Liver (tissue), 9 donors: ENCODE data around the gene MAP1LC3C. TPM values are rescaled to one million over a fixed set of nuclear protein-coding genes. Genes with fewer than 3 reads are reported as not detected.

Experiments
- DNase-seq: peaks from one replicate; pipeline ENCODE4 v3.0.0-alpha.2; 2017; ENCODE audit warnings: low spot score
- H3K27ac ChIP-seq, 2 donors: one replicate each; pipeline ENCODE4 v1.7.0; 2013; ENCODE audit warnings: inconsistent platforms in 2 of 2, low read length in 2 of 2, control low read depth in 1 of 2, low read depth in 1 of 2, mild to moderate bottlenecking in 1 of 2
- H3K27me3 ChIP-seq, 4 donors: one replicate each; pipeline versions ENCODE4 v1.6.1 to v1.7.0; 2013; ENCODE audit warnings: low read length in 3 of 4, inconsistent platforms in 1 of 4, mild to moderate bottlenecking in 1 of 4, moderate library complexity in 1 of 4; ENCODE audit not compliant: control insufficient read depth in 4 of 4, insufficient read depth in 4 of 4
- H3K36me3 ChIP-seq, 4 donors: one replicate each; pipeline versions ENCODE4 v1.6.1 to v1.7.0; 2013; ENCODE audit warnings: low read length in 3 of 4, mild to moderate bottlenecking in 3 of 4, low read depth in 1 of 4, moderate library complexity in 1 of 4; ENCODE audit not compliant: control insufficient read depth in 4 of 4, insufficient read depth in 3 of 4
- H3K4me1 ChIP-seq, 4 donors: one replicate each; pipeline versions ENCODE4 v1.6.1 to v1.7.0; 2013; ENCODE audit warnings: low read length in 3 of 4, mild to moderate bottlenecking in 3 of 4, moderate library complexity in 1 of 4; ENCODE audit not compliant: control insufficient read depth in 4 of 4, insufficient read depth in 4 of 4
- H3K4me3 ChIP-seq, 3 donors: one replicate each; pipeline versions ENCODE4 v1.6.1 to v1.7.0; 2013; ENCODE audit warnings: low read length in 3 of 3, control low read depth in 1 of 3, low read depth in 1 of 3, mild to moderate bottlenecking in 1 of 3
- H3K9ac ChIP-seq, 2 donors: one replicate each; pipeline ENCODE4 v1.7.0; 2013; ENCODE audit warnings: low read length in 2 of 2, mild to moderate bottlenecking in 2 of 2, moderate library complexity in 2 of 2, control low read depth in 1 of 2, low read depth in 1 of 2
- H3K9me3 ChIP-seq, 4 donors: one replicate each; pipeline versions ENCODE4 v1.6.1 to v1.7.0; 2013; ENCODE audit warnings: low read length in 3 of 4; ENCODE audit not compliant: control insufficient read depth in 4 of 4
- EGR1 ChIP-seq, 2 donors: IDR thresholded peaks; 2 replicates each; pipeline ENCODE4 v1.6.1; 2016 to 2018; ENCODE audit warnings: antibody characterized with exemption in 2 of 2, low read depth in 2 of 2
- FOXA1 ChIP-seq: IDR thresholded peaks from 2 replicates; pipeline ENCODE4 v1.6.1; 2016; ENCODE audit warnings: antibody characterized with exemption
- FOXA2 ChIP-seq: IDR thresholded peaks from 2 replicates; pipeline ENCODE4 v1.6.1; 2016; ENCODE audit warnings: antibody characterized with exemption
- GABPA ChIP-seq, 2 donors: IDR thresholded peaks in 1 of 2; conservative IDR thresholded peaks in 1 of 2; 2 replicates each; pipeline ENCODE4 v1.6.1; 2016; ENCODE audit warnings: antibody characterized with exemption in 2 of 2, mild to moderate bottlenecking in 1 of 2, moderate library complexity in 1 of 2
- HNF4A ChIP-seq, 2 donors: conservative IDR thresholded peaks; 2 replicates each; pipeline ENCODE4 v1.6.1; 2016; ENCODE audit warnings: antibody characterized with exemption in 2 of 2, mild to moderate bottlenecking in 2 of 2
- HNF4G ChIP-seq: IDR thresholded peaks from 2 replicates; pipeline ENCODE4 v1.6.1; 2016; ENCODE audit warnings: antibody characterized with exemption
- JUND ChIP-seq, 2 donors: IDR thresholded peaks; 2 replicates each; pipeline ENCODE4 v1.6.1; 2016; ENCODE audit warnings: antibody characterized with exemption in 2 of 2
- RAD21 ChIP-seq, 2 donors: IDR thresholded peaks; 2 replicates each; pipeline ENCODE4 v1.6.1; 2016; ENCODE audit warnings: antibody characterized with exemption in 2 of 2, mild to moderate bottlenecking in 2 of 2
- SP1 ChIP-seq: IDR thresholded peaks from 2 replicates; pipeline ENCODE4 v1.6.1; 2018; ENCODE audit warnings: antibody characterized with exemption, mild to moderate bottlenecking
- TAF1 ChIP-seq: conservative IDR thresholded peaks from 2 replicates; pipeline ENCODE4 v1.6.1; 2016; ENCODE audit warnings: antibody characterized with exemption, mild to moderate bottlenecking
- YY1 ChIP-seq: IDR thresholded peaks from 2 replicates; pipeline ENCODE4 v1.6.1; 2016; ENCODE audit warnings: antibody characterized with exemption, mild to moderate bottlenecking
- WGBS: extraction: QIAGEN DNeasy Blood & Tissue Kit; methylation state at CpG from one replicate; pipeline ENCODE4 v1.1.7; 2013; 5-methylcytosine and 5-hydroxymethylcytosine counted together
- polyA plus RNA-seq, 2 donors: library from polyadenylated mRNA; stranded (reverse) in 1 of 2; unstranded in 1 of 2; fragments of 200-250 nt in 1 of 2; fragments of >200 nt in 1 of 2; fragmentation: Nextera tagmentation in 1 of 2; extraction: Ambion mirVana in 1 of 2; gene quantifications; one replicate each; pipeline versions ENCODE4 v1.2.1 to v1.2.3, GENCODE V29; 2013 to 2015
- total RNA-seq, 2 donors: library from RNA; depleted of rRNA; stranded (reverse); fragments of >200 nt; gene quantifications; one replicate each; pipeline ENCODE4 v1.2.3, GENCODE V29; 2014
- TF ChIP-seq, protein P1 (sequence below): IDR thresholded peaks from 2 replicates; pipeline ENCODE4 v1.6.1; 2016; ENCODE audit warnings: antibody characterized with exemption
- TF ChIP-seq, protein P2 (sequence below): IDR thresholded peaks from 2 replicates; pipeline ENCODE4 v1.6.1; 2016; ENCODE audit warnings: antibody characterized with exemption, mild to moderate bottlenecking
- TF ChIP-seq, protein P3 (sequence below): IDR thresholded peaks from 2 replicates; pipeline ENCODE4 v1.6.1; 2016; ENCODE audit warnings: antibody characterized with exemption
- TF ChIP-seq, protein P4 (sequence below): fragments of 150-350 bp; IDR thresholded peaks from 2 replicates; pipeline ENCODE4 v1.5.1; 2017; ENCODE audit warnings: improper control_type of control experiment, low read depth, low read length; ENCODE audit not compliant: missing input control
- donor health status: healthy.
- donor health status: healthy.
- donor health status: healthy.
- donor health status: healthy.
- donor health status: healthy.

The MAP1LC3C gene
- total and polyA plus RNA-seq, 4 donors: not detected

DNA sequence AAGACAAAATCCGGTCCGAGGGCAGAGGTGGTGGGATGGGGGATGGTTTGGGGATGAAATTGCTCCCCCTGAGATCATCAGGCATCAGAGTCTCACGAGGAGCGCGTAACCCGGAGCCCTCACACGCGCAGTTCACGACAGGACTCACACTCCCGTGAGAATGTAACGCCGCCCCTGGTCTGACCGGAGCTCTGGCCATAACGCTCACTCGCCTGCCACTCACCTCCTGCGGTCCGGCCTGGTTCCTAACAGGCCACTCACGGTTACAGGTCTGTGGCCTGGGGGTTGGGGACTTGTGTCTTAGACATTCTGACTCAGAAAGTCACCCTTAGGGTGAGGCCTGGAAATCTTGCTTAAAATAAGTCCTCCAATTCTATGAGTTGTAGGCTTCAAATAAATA, 19.8 kb downstream of the MAP1LC3C start:
- Histone ChIP-seq H3K36me3 (no peaks in the 10 kb centered on the region), H3K27me3 (no peaks in the 10 kb centered on the region), H3K4me3 (no peak overlapping the region), H3K9ac (no peak overlapping the region), H3K9me3 (no peaks in the 10 kb centered on the region), H3K4me1 (no peaks in the 10 kb centered on the region), H3K27ac (no peak overlapping the region)
- TF ChIP-seq YY1: no peak
- TF ChIP-seq TAF1: no peak
- TF ChIP-seq, protein P1, sequence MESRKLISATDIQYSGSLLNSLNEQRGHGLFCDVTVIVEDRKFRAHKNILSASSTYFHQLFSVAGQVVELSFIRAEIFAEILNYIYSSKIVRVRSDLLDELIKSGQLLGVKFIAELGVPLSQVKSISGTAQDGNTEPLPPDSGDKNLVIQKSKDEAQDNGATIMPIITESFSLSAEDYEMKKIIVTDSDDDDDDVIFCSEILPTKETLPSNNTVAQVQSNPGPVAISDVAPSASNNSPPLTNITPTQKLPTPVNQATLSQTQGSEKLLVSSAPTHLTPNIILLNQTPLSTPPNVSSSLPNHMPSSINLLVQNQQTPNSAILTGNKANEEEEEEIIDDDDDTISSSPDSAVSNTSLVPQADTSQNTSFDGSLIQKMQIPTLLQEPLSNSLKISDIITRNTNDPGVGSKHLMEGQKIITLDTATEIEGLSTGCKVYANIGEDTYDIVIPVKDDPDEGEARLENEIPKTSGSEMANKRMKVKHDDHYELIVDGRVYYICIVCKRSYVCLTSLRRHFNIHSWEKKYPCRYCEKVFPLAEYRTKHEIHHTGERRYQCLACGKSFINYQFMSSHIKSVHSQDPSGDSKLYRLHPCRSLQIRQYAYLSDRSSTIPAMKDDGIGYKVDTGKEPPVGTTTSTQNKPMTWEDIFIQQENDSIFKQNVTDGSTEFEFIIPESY: no peak
- DNase-seq: no peak
- 94% methylated on average over 18 of the region's 18 CpGs for WGBS

DNA sequence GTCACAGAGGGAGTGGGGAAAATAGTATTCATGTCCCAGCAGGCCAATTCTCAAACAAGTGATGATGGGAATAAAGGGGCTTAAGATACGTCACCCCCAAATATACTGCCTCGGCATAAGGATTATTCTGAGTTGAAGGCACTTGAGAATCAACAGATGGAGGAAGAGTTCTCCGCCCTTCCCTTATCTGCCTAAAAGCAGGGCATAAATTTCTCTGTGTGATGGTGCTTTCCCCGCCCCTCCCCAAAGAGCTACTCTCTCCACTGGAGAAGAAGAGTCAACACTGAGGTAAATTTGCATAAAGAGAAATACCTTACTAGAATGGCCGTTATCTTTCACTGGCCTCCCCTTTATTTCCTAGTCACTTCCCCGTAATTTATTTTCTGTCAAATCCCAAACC, 22.7 kb downstream of the MAP1LC3C start:
- Histone ChIP-seq H3K27ac (no peak overlapping the region), H3K27me3 (no peaks in the 10 kb centered on the region), H3K4me1 (no peaks in the 10 kb centered on the region), H3K36me3 (no peaks in the 10 kb centered on the region), H3K9ac (no peak overlapping the region), H3K9me3 (no peaks in the 10 kb centered on the region), H3K4me3 (no peak overlapping the region)
- no peak for TF ChIP-seq JUND (IDR thresholded peaks at IDR 0.05)
- no peak for TF ChIP-seq RAD21 (IDR thresholded peaks at IDR 0.05)
- TF ChIP-seq, protein P2, sequence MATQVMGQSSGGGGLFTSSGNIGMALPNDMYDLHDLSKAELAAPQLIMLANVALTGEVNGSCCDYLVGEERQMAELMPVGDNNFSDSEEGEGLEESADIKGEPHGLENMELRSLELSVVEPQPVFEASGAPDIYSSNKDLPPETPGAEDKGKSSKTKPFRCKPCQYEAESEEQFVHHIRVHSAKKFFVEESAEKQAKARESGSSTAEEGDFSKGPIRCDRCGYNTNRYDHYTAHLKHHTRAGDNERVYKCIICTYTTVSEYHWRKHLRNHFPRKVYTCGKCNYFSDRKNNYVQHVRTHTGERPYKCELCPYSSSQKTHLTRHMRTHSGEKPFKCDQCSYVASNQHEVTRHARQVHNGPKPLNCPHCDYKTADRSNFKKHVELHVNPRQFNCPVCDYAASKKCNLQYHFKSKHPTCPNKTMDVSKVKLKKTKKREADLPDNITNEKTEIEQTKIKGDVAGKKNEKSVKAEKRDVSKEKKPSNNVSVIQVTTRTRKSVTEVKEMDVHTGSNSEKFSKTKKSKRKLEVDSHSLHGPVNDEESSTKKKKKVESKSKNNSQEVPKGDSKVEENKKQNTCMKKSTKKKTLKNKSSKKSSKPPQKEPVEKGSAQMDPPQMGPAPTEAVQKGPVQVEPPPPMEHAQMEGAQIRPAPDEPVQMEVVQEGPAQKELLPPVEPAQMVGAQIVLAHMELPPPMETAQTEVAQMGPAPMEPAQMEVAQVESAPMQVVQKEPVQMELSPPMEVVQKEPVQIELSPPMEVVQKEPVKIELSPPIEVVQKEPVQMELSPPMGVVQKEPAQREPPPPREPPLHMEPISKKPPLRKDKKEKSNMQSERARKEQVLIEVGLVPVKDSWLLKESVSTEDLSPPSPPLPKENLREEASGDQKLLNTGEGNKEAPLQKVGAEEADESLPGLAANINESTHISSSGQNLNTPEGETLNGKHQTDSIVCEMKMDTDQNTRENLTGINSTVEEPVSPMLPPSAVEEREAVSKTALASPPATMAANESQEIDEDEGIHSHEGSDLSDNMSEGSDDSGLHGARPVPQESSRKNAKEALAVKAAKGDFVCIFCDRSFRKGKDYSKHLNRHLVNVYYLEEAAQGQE: no peak
- no peak for TF ChIP-seq SP1
- no peak for TF ChIP-seq FOXA2
- no peak for TF ChIP-seq FOXA1
- no peak for TF ChIP-seq TAF1
- TF ChIP-seq, protein P3, sequence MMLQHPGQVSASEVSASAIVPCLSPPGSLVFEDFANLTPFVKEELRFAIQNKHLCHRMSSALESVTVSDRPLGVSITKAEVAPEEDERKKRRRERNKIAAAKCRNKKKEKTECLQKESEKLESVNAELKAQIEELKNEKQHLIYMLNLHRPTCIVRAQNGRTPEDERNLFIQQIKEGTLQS: no peak
- TF ChIP-seq YY1: no peak
- no peak for TF ChIP-seq GABPA (IDR thresholded peaks at IDR 0.05 in 1 of 2, conservative IDR thresholded peaks at IDR 0.05 in 1 of 2)
- TF ChIP-seq, protein P1: no peak
- TF ChIP-seq HNF4G: no peak
- no peak for TF ChIP-seq EGR1 (IDR thresholded peaks at IDR 0.05; ENCODE audit: low read depth in 2 of 2)
- TF ChIP-seq HNF4A (conservative IDR thresholded peaks at IDR 0.05): no peak
- TF ChIP-seq, protein P4, sequence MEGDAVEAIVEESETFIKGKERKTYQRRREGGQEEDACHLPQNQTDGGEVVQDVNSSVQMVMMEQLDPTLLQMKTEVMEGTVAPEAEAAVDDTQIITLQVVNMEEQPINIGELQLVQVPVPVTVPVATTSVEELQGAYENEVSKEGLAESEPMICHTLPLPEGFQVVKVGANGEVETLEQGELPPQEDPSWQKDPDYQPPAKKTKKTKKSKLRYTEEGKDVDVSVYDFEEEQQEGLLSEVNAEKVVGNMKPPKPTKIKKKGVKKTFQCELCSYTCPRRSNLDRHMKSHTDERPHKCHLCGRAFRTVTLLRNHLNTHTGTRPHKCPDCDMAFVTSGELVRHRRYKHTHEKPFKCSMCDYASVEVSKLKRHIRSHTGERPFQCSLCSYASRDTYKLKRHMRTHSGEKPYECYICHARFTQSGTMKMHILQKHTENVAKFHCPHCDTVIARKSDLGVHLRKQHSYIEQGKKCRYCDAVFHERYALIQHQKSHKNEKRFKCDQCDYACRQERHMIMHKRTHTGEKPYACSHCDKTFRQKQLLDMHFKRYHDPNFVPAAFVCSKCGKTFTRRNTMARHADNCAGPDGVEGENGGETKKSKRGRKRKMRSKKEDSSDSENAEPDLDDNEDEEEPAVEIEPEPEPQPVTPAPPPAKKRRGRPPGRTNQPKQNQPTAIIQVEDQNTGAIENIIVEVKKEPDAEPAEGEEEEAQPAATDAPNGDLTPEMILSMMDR: no peak
- 83% methylated on average over 6 of the region's 6 CpGs for WGBS
- no peak for DNase-seq
